CD4-positive, alpha-beta T cell treated with Interleukin-2 at 100 ng/mL for 4 hours (primary cell): ENCODE data around the gene CTDSPL2.
"Not testable (repeated sequence)": the region's sequence is repeated elsewhere in the genome, so short reads cannot be mapped to it uniquely, and the experiment has no call there.

Source experiments
- DNase-seq: peaks from one replicate; pipeline ENCODE4 v3.0.0-alpha.2; 2020; ENCODE audit warnings: low spot score

CTDSPL2 gene

GRCh38 chr15:44541282-44541958 is 114.0 kb downstream of the CTDSPL2 start:
- no peak for DNase-seq

- DNase-seq: no peak
Observed at GRCh38 chr15:44542596-44542995, 115.2 kb downstream of the CTDSPL2 start.

GRCh38 chr15:44544745-44545144 is 117.3 kb downstream of the CTDSPL2 start:
- DNase-seq: not testable (repeated sequence)

GRCh38 chr15:44545913-44546802 is 118.7 kb downstream of the CTDSPL2 start:
- peak; percentile 50 for DNase-seq

- not testable (repeated sequence) for DNase-seq
Observed at GRCh38 chr15:44549152-44549551, 121.7 kb downstream of the CTDSPL2 start.

GRCh38 chr15:44550256-44550655 is 122.8 kb downstream of the CTDSPL2 start:
- DNase-seq: peak; percentile 16

- no peak for DNase-seq
Observed at GRCh38 chr15:44550734-44551133, 123.3 kb downstream of the CTDSPL2 start.

- DNase-seq: no peak
Observed at GRCh38 chr15:44554934-44555723, 127.7 kb downstream of the CTDSPL2 start.

- DNase-seq: not testable (repeated sequence)
Observed at GRCh38 chr15:44560926-44561325, 133.5 kb downstream of the CTDSPL2 start.

GRCh38 chr15:44565387-44566154 is 138.1 kb downstream of the CTDSPL2 start:
- no peak for DNase-seq

GRCh38 chr15:44566155-44566540 is 138.7 kb downstream of the CTDSPL2 start:
- DNase-seq: no peak

- DNase-seq: no peak
Observed at GRCh38 chr15:44568338-44568737, 140.9 kb downstream of the CTDSPL2 start.

- DNase-seq: no peak
Observed at GRCh38 chr15:44569316-44569715, 141.9 kb downstream of the CTDSPL2 start.

- no peak for DNase-seq
Observed at GRCh38 chr15:44570361-44570760, 142.9 kb downstream of the CTDSPL2 start.

- DNase-seq: no peak
Observed at GRCh38 chr15:44573386-44573785, 146.0 kb downstream of the CTDSPL2 start.

GRCh38 chr15:44574734-44575133 is 147.3 kb downstream of the CTDSPL2 start:
- DNase-seq: no peak
